ENCODE measurements around the gene GPR137C. TPM values are rescaled to one million over a fixed set of nuclear protein-coding genes. Genes with fewer than 3 reads are reported as not detected.

GPR137C gene
- total RNA-seq, 3 donors from 2014 or later (not counting 1 experiment from before 2014, with no cell fraction given) = 0.42 to 1.4 (median 0.57) TPM

DNA sequence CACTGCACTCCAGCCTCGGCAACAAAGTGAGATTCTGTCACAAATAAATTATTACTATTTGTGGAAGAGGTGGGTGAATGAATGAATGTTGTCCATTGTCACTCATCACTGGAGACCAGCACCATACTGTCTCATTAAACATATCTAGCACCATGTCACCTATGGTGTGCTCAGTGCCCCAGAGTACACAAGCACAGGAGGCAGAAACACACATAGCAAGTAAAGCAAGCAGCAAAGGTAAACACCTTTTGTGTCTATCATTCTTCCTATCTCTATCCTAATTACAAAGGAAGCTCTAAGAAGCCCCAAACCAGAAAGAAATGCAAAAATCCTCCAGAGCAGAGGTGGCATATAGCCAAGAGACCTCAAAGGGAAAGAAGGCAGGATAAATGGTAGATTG is 133.5 kb downstream of the GPR137C start:
- peaks cover 3% of the 10 kb centered on the region for H3K4me1 ChIP-seq (ENCODE audit: control insufficient read depth, insufficient read depth, low read length)
- no peak overlapping the region for H3K4me3 ChIP-seq (ENCODE audit: low read length)
- peaks cover under 1% of the 10 kb centered on the region for H3K36me3 ChIP-seq (ENCODE audit: control insufficient read depth, insufficient read depth, low read length)
- TF ChIP-seq, protein P1, sequence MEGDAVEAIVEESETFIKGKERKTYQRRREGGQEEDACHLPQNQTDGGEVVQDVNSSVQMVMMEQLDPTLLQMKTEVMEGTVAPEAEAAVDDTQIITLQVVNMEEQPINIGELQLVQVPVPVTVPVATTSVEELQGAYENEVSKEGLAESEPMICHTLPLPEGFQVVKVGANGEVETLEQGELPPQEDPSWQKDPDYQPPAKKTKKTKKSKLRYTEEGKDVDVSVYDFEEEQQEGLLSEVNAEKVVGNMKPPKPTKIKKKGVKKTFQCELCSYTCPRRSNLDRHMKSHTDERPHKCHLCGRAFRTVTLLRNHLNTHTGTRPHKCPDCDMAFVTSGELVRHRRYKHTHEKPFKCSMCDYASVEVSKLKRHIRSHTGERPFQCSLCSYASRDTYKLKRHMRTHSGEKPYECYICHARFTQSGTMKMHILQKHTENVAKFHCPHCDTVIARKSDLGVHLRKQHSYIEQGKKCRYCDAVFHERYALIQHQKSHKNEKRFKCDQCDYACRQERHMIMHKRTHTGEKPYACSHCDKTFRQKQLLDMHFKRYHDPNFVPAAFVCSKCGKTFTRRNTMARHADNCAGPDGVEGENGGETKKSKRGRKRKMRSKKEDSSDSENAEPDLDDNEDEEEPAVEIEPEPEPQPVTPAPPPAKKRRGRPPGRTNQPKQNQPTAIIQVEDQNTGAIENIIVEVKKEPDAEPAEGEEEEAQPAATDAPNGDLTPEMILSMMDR (IDR thresholded peaks at IDR 0.05) = no peak
- intact Hi-C loops (cut with micrococcal nuclease) = no loop called here
- Mint-ChIP-seq H3K4me3 (no peak overlapping the region), H3K27ac (no peak overlapping the region), H3K9me3 (no peaks in the 10 kb centered on the region), H3K36me3 (no peaks in the 10 kb centered on the region), H3K4me1 (peaks cover 40 to 43% of the 10 kb centered on the region in 2 donors), H3K27me3 (ENCODE audit: low read depth in 2 of 2) (no peaks in the 10 kb centered on the region)
- DNase-seq = no peak
- no peaks in the 10 kb centered on the region for H3K27me3 ChIP-seq (ENCODE audit: control insufficient read depth, insufficient read depth, low read length)
- ATAC-seq = no peak
- no peak overlapping the region for H3K27ac ChIP-seq (ENCODE audit: low read length)
- H3K9me3 ChIP-seq (ENCODE audit: control insufficient read depth, insufficient read depth, low read length) = no peaks in the 10 kb centered on the region
- WGBS (ENCODE audit: insufficient coverage) = no CpG with 5 or more reads among the region's 1 CpG

Other genes starting within 250 kb of the GPR137C start
- 10 to 100 TPM; 55.3 to 67.9 (median 60.6) TPM for gene PTGER2, start 238.5 kb upstream of the GPR137C start, total RNA-seq
- gene TXNDC16, start 331 bp upstream of the GPR137C start, total RNA-seq = 10 to 100 TPM; 16.5 to 22.0 (median 20.7) TPM
- gene ERO1A, start 142.7 kb downstream of the GPR137C start, total RNA-seq = 10 to 100 TPM; 35.4 to 47.7 (median 42.5) TPM
- gene PSMC6, start 154.4 kb downstream of the GPR137C start, total RNA-seq = 100 to 1,000 TPM; 148 to 160 (median 159) TPM
- 10 to 100 TPM; 13.3 to 22.9 (median 18.3) TPM for gene STYX, start 177.3 kb downstream of the GPR137C start, total RNA-seq
- 1 to 10 TPM; 5.6 to 7.5 (median 7.0) TPM for gene GNPNAT1, start 238.8 kb downstream of the GPR137C start, total RNA-seq